SK-N-SH treated with all-trans-retinoic acid at 6 μM for 48 hours (cell line): ENCODE data around the gene LRRC10B.

Experiments used
- ATAC-seq: fragments of 200-7000 bp; cut with Tn5 transposase; 3 replicates; pipeline ENCODE4 v1.9.1; 2020; ENCODE audit warnings: mild to moderate bottlenecking, moderate library complexity
- BACH2 ChIP-seq: fragments of 250-450 bp; sonication (Bioruptor Pico); IDR thresholded peaks from 2 replicates; pipeline ENCODE4 v1.9.0; 2021; ENCODE audit warnings: mild to moderate bottlenecking, borderline replicate concordance
- CSDC2 ChIP-seq: fragments of 250-450 bp; sonication (Bioruptor Pico); IDR thresholded peaks from 2 replicates; pipeline ENCODE4 v1.5.0; 2020; ENCODE audit warnings: mild to moderate bottlenecking, moderate library complexity
- ESRRG ChIP-seq: fragments of 250-450 bp; sonication (Bioruptor Pico); IDR thresholded peaks from 2 replicates; pipeline ENCODE4 v1.6.1; 2021; ENCODE audit warnings: mild to moderate bottlenecking
- GLIS3 ChIP-seq: fragments of 250-450 bp; sonication (Bioruptor Pico); IDR thresholded peaks from 2 replicates; pipeline ENCODE4 v1.5.0; 2020; ENCODE audit warnings: mild to moderate bottlenecking, moderate library complexity
- ISL1 ChIP-seq: fragments of 250-450 bp; sonication (Bioruptor Pico); IDR thresholded peaks from 2 replicates; pipeline ENCODE4 v2.1.2; 2022; ENCODE audit warnings: mild to moderate bottlenecking, moderate library complexity
- OSR1 ChIP-seq: fragments of 250-450 bp; sonication (Bioruptor Pico); IDR thresholded peaks from 2 replicates; pipeline ENCODE4 v1.8.0; 2022; ENCODE audit warnings: moderate library complexity, mild to moderate bottlenecking, inconsistent platforms
- PPARA ChIP-seq: fragments of 250-450 bp; sonication (Bioruptor Pico); IDR thresholded peaks from 2 replicates; pipeline ENCODE4 v1.5.0; 2020; ENCODE audit warnings: mild to moderate bottlenecking, borderline replicate concordance
- RARB ChIP-seq: fragments of 250-450 bp; sonication (Bioruptor Pico); IDR thresholded peaks from 2 replicates; pipeline ENCODE4 v1.8.0; 2021; ENCODE audit warnings: mild to moderate bottlenecking, moderate library complexity
- SNAI2 ChIP-seq: fragments of 250-450 bp; sonication (Bioruptor Pico); IDR thresholded peaks from 2 replicates; pipeline ENCODE4 v1.5.0; 2020; ENCODE audit warnings: mild to moderate bottlenecking, moderate library complexity
- TOX ChIP-seq: fragments of 250-450 bp; sonication (Bioruptor Pico); IDR thresholded peaks from 2 replicates; pipeline ENCODE4 v1.8.0; 2021; ENCODE audit warnings: mild to moderate bottlenecking, moderate library complexity, borderline replicate concordance
- ZC3H10 ChIP-seq: fragments of 250-450 bp; sonication (Bioruptor Pico); IDR thresholded peaks from 2 replicates; pipeline ENCODE4 v1.5.1; 2021; ENCODE audit warnings: mild to moderate bottlenecking, moderate library complexity
- ZFP3 ChIP-seq: fragments of 250-450 bp; sonication (Bioruptor Pico); IDR thresholded peaks from 2 replicates; pipeline ENCODE4 v1.5.0; 2020; ENCODE audit warnings: mild to moderate bottlenecking, moderate library complexity
- ZFP30 ChIP-seq: fragments of 450-650 bp; formaldehyde crosslinking; IDR thresholded peaks from 2 replicates; pipeline ENCODE4 v1.5.0; 2022; ENCODE audit warnings: mild to moderate bottlenecking, moderate library complexity
- ZNF565 ChIP-seq: fragments of 450-650 bp; formaldehyde crosslinking; conservative IDR thresholded peaks from 2 replicates; pipeline ENCODE4 v1.5.0; 2020; ENCODE audit warnings: low read depth, mild to moderate bottlenecking, moderate library complexity
- ZNF70 ChIP-seq: fragments of 450-650 bp; formaldehyde crosslinking; IDR thresholded peaks from 2 replicates; pipeline ENCODE4 v1.5.0; 2020; ENCODE audit warnings: mild to moderate bottlenecking, moderate library complexity
- ZNF8 ChIP-seq: fragments of 450-650 bp; formaldehyde crosslinking; IDR thresholded peaks from 2 replicates; pipeline ENCODE4 v1.5.0; 2020; ENCODE audit warnings: mild to moderate bottlenecking, moderate library complexity
- TF ChIP-seq, protein P1 (sequence below): fragments of 250-450 bp; sonication (Bioruptor Pico); IDR thresholded peaks from 2 replicates; pipeline ENCODE4 v1.5.1; 2021; ENCODE audit warnings: mild to moderate bottlenecking, moderate library complexity
- TF ChIP-seq, protein P2 (sequence below): fragments of 250-450 bp; sonication (Bioruptor Pico); IDR thresholded peaks from 2 replicates; pipeline ENCODE4 v1.8.0; 2020; ENCODE audit warnings: mild to moderate bottlenecking, moderate library complexity, borderline replicate concordance
- TF ChIP-seq, protein P3 (sequence below): fragments of 250-450 bp; sonication (Bioruptor Pico); IDR thresholded peaks from 2 replicates; pipeline ENCODE4 v1.5.1; 2020; ENCODE audit warnings: low read depth, mild to moderate bottlenecking, moderate library complexity
- TF ChIP-seq, protein P4 (sequence below): fragments of 250-450 bp; sonication (Bioruptor Pico); IDR thresholded peaks from 2 replicates; pipeline ENCODE4 v1.5.0; 2020; ENCODE audit warnings: mild to moderate bottlenecking, moderate library complexity

LRRC10B gene

GRCh38 chr11:61510166-61510919 is 1.8 kb downstream of the LRRC10B start:
- TF ChIP-seq SNAI2 (CRISPR knock-in tag): no peak
- TF ChIP-seq ISL1: no peak
- no peak for TF ChIP-seq BACH2 (CRISPR knock-in tag)
- no peak for TF ChIP-seq ZNF70
- no peak for ATAC-seq

GRCh38 chr11:61510974-61511373 is 2.4 kb downstream of the LRRC10B start:
- TF ChIP-seq, protein P1, sequence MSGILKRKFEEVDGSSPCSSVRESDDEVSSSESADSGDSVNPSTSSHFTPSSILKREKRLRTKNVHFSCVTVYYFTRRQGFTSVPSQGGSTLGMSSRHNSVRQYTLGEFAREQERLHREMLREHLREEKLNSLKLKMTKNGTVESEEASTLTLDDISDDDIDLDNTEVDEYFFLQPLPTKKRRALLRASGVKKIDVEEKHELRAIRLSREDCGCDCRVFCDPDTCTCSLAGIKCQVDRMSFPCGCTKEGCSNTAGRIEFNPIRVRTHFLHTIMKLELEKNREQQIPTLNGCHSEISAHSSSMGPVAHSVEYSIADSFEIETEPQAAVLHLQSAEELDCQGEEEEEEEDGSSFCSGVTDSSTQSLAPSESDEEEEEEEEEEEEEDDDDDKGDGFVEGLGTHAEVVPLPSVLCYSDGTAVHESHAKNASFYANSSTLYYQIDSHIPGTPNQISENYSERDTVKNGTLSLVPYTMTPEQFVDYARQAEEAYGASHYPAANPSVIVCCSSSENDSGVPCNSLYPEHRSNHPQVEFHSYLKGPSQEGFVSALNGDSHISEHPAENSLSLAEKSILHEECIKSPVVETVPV (CRISPR knock-in tag): no peak
- no peak for TF ChIP-seq ZNF70
- TF ChIP-seq TOX (CRISPR knock-in tag): no peak
- no peak for TF ChIP-seq ISL1
- no peak for TF ChIP-seq ESRRG
- TF ChIP-seq BACH2 (CRISPR knock-in tag): no peak
- no peak for TF ChIP-seq ZNF565
- no peak for TF ChIP-seq PPARA (CRISPR knock-in tag)
- TF ChIP-seq, protein P2, sequence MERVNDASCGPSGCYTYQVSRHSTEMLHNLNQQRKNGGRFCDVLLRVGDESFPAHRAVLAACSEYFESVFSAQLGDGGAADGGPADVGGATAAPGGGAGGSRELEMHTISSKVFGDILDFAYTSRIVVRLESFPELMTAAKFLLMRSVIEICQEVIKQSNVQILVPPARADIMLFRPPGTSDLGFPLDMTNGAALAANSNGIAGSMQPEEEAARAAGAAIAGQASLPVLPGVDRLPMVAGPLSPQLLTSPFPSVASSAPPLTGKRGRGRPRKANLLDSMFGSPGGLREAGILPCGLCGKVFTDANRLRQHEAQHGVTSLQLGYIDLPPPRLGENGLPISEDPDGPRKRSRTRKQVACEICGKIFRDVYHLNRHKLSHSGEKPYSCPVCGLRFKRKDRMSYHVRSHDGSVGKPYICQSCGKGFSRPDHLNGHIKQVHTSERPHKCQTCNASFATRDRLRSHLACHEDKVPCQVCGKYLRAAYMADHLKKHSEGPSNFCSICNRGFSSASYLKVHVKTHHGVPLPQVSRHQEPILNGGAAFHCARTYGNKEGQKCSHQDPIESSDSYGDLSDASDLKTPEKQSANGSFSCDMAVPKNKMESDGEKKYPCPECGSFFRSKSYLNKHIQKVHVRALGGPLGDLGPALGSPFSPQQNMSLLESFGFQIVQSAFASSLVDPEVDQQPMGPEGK (CRISPR knock-in tag): no peak
- no peak for TF ChIP-seq GLIS3 (CRISPR knock-in tag)
- no peak for TF ChIP-seq ZFP30 (CRISPR knock-in tag)
- ATAC-seq: no peak

- TF ChIP-seq, protein P3, sequence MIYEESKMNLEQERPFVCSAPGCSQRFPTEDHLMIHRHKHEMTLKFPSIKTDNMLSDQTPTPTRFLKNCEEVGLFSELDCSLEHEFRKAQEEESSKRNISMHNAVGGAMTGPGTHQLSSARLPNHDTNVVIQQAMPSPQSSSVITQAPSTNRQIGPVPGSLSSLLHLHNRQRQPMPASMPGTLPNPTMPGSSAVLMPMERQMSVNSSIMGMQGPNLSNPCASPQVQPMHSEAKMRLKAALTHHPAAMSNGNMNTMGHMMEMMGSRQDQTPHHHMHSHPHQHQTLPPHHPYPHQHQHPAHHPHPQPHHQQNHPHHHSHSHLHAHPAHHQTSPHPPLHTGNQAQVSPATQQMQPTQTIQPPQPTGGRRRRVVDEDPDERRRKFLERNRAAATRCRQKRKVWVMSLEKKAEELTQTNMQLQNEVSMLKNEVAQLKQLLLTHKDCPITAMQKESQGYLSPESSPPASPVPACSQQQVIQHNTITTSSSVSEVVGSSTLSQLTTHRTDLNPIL (CRISPR knock-in tag): no peak
- TF ChIP-seq CSDC2 (CRISPR knock-in tag) (no peak), OSR1 (CRISPR knock-in tag) (no peak), ZNF565 (no peak)
- ATAC-seq: no peak
Measured at GRCh38 chr11:61511383-61511782, 2.8 kb downstream of the LRRC10B start.

DNA sequence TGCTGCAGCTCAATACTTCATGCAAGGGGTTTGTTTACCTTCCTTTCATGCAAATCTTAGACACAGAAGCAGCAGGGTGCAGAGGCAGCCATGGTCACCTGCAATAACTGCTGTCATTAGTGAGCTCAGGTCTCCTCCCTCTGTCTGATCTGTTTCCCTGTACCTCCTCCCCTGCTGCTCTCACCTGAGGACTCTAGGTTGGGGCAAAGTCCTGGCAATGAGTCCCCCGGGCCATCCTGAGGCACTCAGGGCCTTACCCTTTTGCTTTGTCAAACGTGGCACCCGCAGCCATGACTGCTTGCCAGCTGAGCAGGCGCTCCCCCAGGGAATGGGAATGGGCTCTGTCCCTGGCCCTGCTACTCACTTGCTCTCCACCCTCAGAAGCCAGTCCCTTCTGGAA is 3.9 kb downstream of the LRRC10B start:
- TF ChIP-seq TOX (CRISPR knock-in tag) (no peak), ZFP3 (CRISPR knock-in tag) (no peak), CSDC2 (CRISPR knock-in tag) (no peak), SNAI2 (CRISPR knock-in tag) (no peak), BACH2 (CRISPR knock-in tag) (no peak), ZC3H10 (CRISPR knock-in tag) (no peak), PPARA (CRISPR knock-in tag) (no peak), ZNF70 (no peak), ESRRG (no peak), RARB (no peak), ZNF8 (CRISPR knock-in tag) (no peak)
- TF ChIP-seq, protein P4, sequence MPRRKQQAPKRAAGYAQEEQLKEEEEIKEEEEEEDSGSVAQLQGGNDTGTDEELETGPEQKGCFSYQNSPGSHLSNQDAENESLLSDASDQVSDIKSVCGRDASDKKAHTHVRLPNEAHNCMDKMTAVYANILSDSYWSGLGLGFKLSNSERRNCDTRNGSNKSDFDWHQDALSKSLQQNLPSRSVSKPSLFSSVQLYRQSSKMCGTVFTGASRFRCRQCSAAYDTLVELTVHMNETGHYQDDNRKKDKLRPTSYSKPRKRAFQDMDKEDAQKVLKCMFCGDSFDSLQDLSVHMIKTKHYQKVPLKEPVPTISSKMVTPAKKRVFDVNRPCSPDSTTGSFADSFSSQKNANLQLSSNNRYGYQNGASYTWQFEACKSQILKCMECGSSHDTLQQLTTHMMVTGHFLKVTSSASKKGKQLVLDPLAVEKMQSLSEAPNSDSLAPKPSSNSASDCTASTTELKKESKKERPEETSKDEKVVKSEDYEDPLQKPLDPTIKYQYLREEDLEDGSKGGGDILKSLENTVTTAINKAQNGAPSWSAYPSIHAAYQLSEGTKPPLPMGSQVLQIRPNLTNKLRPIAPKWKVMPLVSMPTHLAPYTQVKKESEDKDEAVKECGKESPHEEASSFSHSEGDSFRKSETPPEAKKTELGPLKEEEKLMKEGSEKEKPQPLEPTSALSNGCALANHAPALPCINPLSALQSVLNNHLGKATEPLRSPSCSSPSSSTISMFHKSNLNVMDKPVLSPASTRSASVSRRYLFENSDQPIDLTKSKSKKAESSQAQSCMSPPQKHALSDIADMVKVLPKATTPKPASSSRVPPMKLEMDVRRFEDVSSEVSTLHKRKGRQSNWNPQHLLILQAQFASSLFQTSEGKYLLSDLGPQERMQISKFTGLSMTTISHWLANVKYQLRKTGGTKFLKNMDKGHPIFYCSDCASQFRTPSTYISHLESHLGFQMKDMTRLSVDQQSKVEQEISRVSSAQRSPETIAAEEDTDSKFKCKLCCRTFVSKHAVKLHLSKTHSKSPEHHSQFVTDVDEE (CRISPR knock-in tag): no peak
- ATAC-seq: no peak
